HG02610 (cell line): ENCODE measurements around the gene AIFM1.

ENCODE experiments used
- ATAC-seq: cut with Tn5 transposase; IDR thresholded peaks from one replicate; pipeline ENCODE4 v1.9.1; 2021; ENCODE audit warnings: mild to moderate bottlenecking, moderate library complexity; ENCODE audit not compliant: unreplicated experiment

AIFM1 gene

GRCh38 chrX:130097507-130098209 lies 68.0 kb downstream of the AIFM1 start:
- no peak for ATAC-seq

GRCh38 chrX:130095249-130096030 lies 70.2 kb downstream of the AIFM1 start:
- ATAC-seq = no peak

- ATAC-seq = no peak
Observed at GRCh38 chrX:130094696-130095095, 70.9 kb downstream of the AIFM1 start.

- ATAC-seq = no peak
Observed at GRCh38 chrX:130093271-130093670, 72.4 kb downstream of the AIFM1 start.

GRCh38 chrX:130091980-130092522 lies 73.6 kb downstream of the AIFM1 start:
- peak; percentile 99 for ATAC-seq

GRCh38 chrX:130090364-130090763 lies 75.3 kb downstream of the AIFM1 start:
- ATAC-seq = no peak

- peak; percentile 43 for ATAC-seq
Observed at GRCh38 chrX:130086447-130087206, 79.0 kb downstream of the AIFM1 start.

- no peak for ATAC-seq
Observed at GRCh38 chrX:130085551-130086446, 79.8 kb downstream of the AIFM1 start.

GRCh38 chrX:130084631-130085237 lies 80.9 kb downstream of the AIFM1 start:
- peak; percentile 37 for ATAC-seq

GRCh38 chrX:130083656-130084382 lies 81.8 kb downstream of the AIFM1 start:
- ATAC-seq = peak; percentile 15

- ATAC-seq = no peak
Observed at GRCh38 chrX:130083107-130083490, 82.5 kb downstream of the AIFM1 start.

- ATAC-seq = peak; percentile 57
Observed at GRCh38 chrX:130082244-130083106, 83.2 kb downstream of the AIFM1 start.

GRCh38 chrX:130081421-130082045 lies 84.1 kb downstream of the AIFM1 start:
- ATAC-seq = no peak

GRCh38 chrX:130080791-130081367 lies 84.8 kb downstream of the AIFM1 start:
- no peak for ATAC-seq

GRCh38 chrX:130079824-130080406 lies 85.7 kb downstream of the AIFM1 start:
- ATAC-seq = no peak
